ENCODE data around the gene HNRNPH1. TPM values are rescaled to one million over a fixed set of nuclear protein-coding genes. Genes with fewer than 3 reads are reported as not detected.
"Not testable (repeated sequence)": the region's sequence is repeated elsewhere in the genome, so short reads cannot be mapped to it uniquely, and the experiment has no call there.

Gene HNRNPH1
- total RNA-seq, 2 donors from 2014 or later: 345 to 404 TPM

DNA sequence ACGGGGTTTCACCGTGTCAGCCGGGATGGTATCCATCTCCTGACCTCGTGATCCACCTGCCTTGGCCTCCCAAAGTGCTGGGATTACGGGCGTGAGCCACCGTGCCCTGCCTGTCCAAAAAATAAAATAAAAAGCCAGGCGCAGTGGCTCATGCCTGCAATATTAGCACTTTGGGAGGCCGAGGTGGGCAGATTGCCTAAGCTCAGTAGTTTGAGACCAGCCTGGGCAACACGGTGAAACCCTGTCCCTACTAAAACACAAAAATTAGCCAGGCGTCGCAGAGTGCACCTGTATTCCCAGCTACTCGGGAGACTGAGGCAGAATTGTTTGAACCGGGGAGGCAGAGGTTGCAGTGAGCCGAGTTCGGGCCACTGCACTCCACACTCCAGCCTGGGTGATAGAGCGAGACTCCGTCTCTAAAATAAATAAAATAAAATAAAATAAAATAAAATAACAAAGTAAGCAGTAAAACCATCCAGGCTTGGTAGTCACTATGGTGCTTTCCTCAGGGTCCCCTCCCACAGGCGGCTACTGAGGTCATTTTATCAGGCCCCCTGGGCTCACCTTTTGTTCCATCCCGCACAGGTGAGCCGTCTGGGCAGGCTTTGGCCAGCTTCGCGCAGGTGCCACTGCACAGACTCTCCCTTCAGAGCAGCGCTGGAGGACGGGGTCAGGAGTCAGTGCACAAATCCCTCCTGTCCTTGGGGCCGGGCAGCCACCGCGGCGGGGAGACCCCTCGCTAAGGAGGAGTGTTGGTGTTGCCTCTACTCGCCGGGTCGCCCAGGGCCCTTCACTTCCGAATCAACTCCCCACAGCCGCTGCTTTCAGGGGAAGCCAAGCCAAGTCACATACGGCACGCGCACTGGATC, 10.3 kb upstream of the HNRNPH1 start:
- DNase-seq (ENCODE audit: low spot score): peak; percentile 24
- intact Hi-C loops (cut with DNase I): not testable (repeated sequence)

DNA sequence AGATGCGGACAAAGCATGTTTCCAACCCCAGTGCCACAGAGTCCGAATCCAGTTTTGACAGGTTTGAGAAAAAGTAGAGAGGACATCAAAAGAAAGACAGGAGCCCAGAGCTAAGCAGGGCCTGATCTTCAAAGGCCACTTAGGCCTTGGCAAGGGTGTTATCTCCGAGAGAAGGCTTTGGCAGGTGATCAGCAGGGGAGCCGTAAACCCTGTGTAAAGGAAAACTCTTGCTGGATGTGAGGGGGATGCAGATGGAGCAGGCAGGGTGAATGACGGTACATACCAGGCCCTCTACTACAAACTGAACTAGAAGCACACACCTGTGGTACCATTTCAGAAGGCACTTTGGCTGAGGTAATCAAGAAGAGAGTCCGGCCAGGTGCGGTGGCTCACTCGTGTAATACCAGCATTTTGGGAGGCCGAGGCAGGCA, 1.4 kb upstream of the HNRNPH1 start:
- peak; percentile 70 for DNase-seq (ENCODE audit: low spot score)
- intact Hi-C loops (cut with DNase I): no loop called here

DNA sequence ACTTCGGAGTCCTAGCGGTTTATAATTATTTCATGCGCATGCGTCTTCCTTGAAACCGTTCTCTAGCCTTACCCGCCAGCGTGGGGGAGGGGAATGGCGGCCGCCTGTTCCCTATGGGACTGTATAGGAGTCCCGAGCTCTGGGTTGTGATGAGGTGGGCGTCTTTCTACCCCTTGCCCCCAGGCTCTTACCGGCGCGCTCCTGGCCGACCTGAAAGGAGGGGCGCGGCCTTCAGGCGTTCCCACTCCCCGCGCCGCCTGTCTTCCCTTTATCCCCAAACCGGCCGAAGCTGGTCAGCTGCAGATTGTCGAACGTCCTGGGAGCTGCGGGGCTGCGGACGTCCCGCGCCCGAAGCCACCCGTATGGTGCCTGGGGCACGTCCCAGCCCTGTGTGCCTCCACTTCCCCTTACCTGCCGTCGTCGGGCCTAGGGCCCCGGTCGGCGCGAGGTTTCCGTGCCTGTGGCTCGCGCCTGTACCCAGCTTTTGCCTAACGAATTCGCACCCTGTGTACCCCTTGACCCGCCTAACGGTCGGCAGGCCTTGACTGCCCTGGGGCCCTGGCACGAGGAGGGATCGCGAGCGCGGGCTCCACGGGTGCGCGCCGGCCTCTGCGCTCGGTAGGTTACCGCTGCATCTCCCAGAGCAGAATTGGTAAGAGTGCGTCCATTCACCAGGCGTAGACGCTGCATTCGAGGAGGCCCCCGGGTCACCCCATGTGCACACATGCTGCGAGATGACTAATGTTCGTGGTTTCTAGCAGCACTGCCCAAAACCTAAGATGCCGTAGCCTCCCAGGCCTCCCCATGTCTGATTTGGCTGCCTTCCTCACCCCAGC, 653 bp upstream of the HNRNPH1 start:
- peak; percentile 84 for DNase-seq (ENCODE audit: low spot score)
- intact Hi-C loops (cut with DNase I): no loop called here

DNA sequence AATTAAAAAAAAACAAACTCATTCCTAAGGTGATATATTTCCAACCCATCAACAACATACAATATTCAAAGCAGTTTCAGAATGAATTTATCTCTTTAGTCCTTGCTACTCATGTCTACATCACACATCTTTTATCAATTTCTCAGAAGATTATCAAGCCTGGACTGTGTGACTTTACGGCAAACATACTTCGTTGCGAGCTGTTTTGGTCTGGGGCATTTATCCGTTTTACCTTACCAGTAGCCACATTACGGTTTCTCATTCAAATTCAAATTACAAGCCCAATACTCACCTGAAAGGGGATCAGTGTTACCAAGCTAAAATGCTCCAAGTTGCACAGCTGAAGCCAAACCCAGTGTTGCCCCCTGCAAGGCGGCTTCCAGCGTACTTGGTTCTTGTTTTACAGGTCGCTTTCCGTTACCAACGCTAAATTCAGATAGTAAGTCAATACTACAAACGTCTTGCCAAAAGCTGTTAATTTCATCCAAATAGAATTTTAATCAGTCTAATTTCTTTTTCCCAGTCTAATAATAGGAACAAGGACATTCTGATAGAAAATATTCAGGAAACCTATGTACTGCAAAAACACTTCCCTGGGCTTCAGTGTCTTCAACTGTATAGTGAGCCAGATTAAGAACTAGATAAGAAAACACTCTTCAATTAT, 1.8 kb downstream of the HNRNPH1 start:
- intact Hi-C loops (cut with DNase I): no loop called here
- peak; percentile 26 for DNase-seq (ENCODE audit: low spot score)

DNA sequence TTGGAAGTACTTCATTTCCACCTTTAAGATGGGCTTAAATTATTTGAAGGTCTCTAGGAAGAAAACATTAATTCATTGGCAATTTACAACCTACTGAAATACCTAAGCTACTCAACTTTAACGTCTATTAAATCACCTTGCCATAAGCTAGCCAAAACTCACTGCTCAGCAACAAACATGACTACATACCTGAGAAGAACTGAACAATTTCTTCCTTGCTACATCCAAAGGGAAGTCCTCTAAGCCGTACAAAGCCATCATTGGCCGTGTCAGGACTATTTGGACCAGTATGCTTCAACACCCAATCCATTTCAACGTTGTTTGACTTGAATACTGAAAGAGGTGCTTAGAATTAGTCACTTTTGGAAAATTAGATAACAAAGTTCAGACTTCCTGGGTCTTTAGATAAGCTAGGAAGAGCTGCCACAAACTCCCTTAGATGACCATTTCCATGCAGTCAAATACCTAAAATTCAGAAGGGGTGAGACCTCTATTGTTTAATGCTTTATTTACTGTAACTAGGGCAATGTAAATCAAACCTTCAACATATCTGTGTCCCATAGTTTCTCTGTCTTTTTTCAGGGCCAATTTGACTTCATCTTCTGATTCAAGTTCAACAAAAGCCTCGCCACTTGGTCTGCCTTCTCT, 2.6 kb downstream of the HNRNPH1 start:
- intact Hi-C loops (cut with DNase I): no loop called here
- peak; percentile 4 for DNase-seq (ENCODE audit: low spot score)

DNA sequence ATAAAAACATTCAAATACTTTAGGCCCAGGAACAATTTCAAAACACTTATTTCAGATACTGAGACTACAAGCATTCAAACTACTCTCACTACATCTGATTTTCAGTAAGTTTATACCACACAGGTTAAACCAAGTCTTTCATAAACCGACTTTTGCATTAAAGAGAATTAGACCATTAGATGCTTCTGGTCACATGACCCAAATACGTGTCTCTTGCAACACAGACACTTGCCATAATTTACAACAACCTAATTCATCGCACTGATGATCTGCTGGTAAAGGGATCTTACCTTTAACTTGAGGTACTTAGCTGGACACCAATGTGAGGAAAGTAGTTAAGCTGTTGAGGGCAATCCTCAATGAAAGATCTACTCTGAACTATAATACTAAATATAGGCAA, 3.2 kb downstream of the HNRNPH1 start:
- DNase-seq (ENCODE audit: low spot score): no peak
- intact Hi-C loops (cut with DNase I): no loop called here

DNA sequence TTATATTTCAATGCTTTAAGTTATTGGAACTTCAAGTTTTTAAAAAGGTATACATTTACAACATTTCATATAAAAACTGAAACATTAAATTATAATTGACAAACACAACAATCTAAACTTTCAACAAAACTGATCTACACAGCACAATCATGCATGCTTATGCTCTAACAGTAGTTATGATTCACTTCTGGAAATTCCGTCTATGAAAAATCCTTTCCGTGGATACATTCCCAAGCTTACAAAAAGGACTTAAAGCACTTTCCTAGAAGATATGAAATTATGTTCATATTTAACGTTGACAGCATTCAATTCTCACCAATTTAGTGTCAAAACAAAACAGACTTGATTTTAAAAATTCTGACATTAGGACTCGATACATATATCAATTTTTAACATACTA, 3.7 kb downstream of the HNRNPH1 start:
- intact Hi-C loops (cut with DNase I): no loop called here
- DNase-seq (ENCODE audit: low spot score): no peak

DNA sequence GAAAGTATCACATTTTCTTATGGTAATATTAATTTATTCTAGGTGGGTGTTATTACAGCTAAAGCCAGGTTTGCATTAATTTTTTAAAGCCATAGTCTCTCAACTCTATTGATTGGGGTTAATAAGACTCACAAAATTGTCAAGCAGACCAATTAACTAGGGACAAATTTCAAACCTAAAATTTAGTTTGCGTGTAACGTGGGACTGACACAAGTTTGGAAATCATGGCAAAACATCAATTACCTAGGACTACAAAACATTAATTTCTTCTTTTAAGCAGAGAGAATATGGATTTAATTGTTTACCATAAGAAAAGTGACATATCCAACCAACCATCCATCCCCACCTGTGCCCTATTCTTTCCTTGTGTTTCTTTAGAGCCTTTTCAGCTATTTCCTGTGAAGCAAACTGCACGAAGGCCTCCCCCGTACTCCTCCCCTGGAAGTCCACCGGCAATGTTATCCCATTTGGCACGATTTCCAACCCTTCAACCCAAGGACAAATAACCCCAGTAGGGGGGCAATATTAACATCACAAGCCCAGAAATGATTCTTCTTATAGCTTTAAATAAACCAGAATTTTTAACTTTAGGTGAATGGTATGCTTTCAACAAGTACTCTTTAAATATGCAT, 4.4 kb downstream of the HNRNPH1 start:
- DNase-seq (ENCODE audit: low spot score): no peak
- intact Hi-C loops (cut with DNase I): no loop called here

DNA sequence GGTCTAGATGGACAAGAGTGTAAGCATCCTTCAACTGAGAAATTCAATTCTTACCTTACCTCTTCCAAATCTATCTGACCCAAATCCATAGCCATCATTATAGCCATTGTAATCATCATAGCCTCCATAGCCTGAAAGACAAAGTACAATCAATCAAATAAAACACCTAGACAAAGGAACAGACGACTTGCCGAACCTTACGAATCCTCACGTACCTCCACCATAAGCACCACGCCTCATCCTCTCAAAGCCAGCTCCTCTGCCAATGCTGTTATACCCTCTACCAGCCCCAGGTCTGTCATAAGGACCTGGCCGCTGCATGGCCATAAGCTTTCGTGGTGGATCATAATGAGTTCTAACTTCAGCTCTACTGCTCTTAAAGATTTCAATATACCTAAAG, 5.5 kb downstream of the HNRNPH1 start:
- DNase-seq (ENCODE audit: low spot score): peak; percentile 12
- intact Hi-C loops (cut with DNase I): no loop called here

DNA sequence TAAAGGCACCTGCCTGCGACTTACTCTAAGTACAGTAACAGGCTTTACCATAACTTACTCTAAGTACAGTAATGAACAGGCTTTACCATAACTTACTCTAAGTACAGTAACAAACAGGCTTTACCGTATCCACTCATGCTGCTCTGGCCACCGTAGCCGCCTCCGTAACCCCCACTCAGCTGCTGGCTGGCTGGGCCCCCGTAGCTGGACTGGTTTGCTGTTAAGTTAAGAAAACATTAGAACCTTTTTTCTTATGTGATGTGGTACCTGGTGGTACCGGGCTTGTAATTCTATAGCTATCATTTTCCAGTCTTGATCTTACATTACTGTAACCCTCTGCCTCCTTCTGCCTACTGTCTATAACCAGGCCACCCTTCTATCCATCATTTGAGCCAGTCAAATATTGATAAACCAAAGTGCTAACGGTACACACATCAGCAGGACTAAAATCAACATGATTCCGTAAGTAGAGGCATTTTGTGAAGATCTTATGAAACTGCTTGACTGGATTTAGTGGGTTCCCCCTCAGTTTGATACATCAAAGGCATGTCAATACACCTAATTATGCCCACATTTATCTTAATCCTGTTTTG, 7.4 kb downstream of the HNRNPH1 start:
- intact Hi-C loops (cut with DNase I): no loop called here
- peak; percentile 65 for DNase-seq (ENCODE audit: low spot score)

DNA sequence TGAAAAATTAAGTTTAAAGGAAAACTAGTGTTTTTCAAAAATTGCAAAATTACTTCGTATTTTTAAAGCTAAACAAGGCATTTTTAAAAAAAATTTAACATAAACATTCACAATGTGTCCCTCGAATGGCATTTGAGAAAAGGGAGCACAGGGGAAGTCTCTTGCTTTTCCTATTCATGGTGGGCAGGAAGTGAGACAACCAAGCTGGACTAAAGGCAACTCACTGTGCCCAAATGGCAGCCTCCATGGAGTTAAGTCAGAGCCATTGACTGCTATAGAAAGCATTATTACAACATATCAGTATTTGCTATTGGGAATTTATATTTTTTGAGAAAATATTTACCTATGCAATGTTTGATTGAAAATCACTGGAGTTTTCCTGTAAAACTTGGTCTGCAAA, 8.3 kb downstream of the HNRNPH1 start:
- intact Hi-C loops (cut with DNase I): no loop called here
- peak; percentile 2 for DNase-seq (ENCODE audit: low spot score)

DNA sequence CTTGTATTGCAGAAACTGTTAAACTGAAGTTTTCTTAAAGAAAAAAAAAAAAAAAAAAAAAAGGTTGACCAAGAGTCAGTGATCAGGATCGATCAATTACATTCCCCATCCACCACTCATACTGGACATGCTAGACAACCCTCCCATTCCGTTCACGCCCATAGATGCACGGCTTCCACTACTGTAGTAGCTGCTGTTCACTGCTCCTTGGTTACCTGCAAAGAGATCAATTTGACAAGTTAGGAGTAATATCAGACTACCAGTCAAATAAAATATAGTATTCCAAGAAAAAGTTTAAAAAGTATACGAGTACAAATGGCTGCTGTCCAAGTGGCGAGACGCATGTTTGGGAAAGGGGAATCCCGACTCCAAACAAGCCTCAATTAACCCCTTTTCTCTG, 8.7 kb downstream of the HNRNPH1 start:
- intact Hi-C loops (cut with DNase I): no loop called here

DNA sequence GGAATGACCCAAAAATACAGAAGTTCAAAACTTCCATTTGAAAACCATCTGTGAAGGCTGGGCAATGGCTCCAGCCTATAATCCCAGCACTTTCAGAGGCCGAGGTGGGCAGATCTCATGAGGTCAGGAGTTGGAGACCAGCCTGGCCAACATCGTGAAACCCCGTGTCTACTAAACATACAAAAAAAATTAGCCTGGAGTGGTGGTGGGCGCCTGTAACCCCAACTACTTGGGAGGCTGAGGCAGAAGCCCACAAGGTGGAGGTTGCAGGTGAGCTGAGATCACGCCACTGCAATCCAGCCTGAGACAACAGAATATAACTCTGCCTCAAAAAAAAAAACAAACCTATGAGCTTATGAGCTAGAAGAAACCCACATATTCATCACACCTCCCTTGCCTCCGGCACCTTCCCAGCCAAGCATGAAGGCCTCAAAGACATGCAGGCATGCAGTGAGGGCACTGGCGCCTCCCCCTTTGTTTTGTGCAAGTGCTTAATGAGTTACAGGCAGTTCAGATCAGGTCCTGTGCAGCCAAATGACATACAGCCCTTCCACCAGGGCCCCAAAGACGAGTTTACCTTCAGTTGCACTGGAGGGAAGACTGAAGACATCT, 9.9 kb downstream of the HNRNPH1 start:
- intact Hi-C loops (cut with DNase I): no loop called here
- peak; percentile 72 for DNase-seq (ENCODE audit: low spot score)

More for the DNA sequence above, 8.7 kb downstream of the HNRNPH1 start:
- DNase-seq (ENCODE audit: low spot score): peak; percentile 31

DNA sequence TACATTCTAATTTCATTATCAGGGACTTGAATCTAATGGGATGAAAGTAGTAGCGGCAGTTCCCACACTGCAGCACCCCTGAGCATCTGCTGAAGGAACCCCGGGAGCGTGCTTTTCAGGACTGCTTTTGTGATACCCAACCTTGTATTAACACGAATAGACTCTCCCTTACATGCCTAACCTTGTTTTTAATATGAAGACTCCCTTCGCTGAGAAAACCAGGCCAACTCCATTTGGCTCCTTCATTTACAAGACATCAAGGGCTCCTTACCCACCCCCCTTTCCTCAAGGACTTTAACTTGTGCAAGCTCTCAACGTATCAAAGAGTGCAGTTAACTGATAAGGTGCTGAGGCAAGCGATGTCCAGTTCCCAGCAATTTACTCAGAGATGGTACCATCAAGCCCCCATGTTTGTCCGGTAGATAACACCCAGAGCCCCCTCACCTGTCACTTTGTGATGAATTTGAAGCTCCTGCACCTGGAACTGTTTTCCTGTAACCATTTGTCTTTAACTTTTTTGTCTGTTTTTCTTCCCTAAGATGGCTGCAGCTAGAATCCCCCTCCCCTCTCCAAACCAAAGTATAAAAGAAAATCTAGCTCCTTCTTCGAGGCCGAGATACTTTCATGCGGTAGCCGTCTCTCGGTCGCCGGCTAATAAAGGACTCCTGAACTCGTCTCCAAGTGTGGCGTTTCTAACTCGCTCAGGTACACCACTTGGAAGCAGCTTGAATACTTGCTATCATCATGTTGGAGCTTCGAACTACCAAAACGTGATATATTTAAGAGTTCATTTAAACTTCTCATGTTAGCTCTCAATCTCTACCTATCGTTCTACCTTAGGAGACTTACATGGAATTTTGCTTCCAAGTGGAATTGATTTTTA, 10.7 kb downstream of the HNRNPH1 start:
- DNase-seq (ENCODE audit: low spot score): peak; percentile 59
- intact Hi-C loops (cut with DNase I): no loop called here

DNA sequence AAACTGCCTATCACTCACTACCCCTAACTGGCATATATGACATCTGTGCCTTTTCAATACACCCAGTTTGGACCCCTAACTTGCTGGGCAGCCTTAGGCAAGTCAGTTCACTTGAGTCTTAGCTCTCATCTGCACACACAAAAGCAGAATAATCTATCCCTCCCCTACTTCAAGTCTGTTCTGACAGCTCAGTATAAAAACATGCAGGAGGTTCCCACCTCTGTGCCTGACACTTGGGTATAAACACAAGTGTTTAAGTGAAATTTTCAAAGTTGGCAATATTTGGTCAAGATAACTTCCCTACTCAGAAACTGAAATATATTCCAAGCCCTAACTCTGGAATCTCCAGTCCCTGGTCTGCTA, 12.6 kb downstream of the HNRNPH1 start:
- intact Hi-C loops (cut with DNase I): no loop called here
- DNase-seq (ENCODE audit: low spot score): no peak

DNA sequence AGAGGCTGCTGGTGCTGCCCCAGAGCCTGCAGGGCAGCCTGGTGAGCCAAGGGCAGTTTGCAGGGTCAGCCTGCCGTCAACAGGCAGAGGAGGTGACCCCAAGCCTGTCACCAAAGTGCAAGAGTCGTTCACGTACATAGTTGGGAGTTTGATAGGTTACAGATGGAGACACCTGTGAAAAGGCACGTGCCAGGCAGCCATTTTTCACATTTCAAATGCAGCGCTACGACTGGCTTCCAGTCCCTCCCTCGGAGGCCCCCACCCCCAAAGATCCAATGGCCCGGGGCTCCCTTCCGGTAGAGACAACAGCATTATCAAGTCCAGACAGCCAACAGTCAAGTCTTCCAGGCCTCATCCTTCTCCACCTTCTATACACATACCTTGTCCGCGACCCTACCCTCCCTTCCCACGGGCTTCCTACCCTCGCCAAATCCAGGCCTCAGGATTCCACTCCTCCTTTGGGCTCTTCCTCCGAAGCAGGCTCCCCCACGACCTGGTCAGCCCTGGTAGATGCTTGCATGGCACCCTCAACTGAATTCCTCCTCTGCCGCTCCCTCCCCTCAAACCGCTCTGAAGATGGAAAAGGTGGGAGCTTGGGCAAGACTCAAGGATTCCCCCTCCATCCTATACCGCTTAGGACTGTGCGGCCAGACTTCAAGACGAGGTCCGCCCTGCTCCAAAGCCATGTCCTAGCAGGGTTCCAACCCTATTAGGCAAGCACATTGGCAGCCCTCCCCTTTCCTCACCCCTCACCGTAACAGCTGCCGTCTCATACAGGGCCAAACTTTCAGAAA, 13.2 kb downstream of the HNRNPH1 start:
- peak; percentile 75 for DNase-seq (ENCODE audit: low spot score)
- intact Hi-C loops (cut with DNase I): no loop called here

DNA sequence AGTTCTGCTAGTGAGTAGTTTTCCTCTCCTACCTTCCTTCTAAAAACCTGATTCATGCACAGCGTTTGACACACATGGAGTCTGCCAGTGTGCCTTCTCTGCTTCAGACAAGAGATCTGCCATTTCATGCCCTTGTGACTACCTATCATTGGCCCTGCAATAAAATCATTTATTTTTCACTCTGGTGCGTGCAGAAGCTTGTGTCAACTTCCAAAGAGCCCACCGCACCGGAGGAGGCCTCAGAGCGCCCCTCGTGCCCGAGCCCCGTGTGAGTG, 13.7 kb downstream of the HNRNPH1 start:
- peak; percentile 70 for DNase-seq (ENCODE audit: low spot score)
- intact Hi-C loops (cut with DNase I): no loop called here

Measured in posterior vena cava (tissue), 2 donors.